ENCODE data around the gene CLCN6.

Gene CLCN6

DNA sequence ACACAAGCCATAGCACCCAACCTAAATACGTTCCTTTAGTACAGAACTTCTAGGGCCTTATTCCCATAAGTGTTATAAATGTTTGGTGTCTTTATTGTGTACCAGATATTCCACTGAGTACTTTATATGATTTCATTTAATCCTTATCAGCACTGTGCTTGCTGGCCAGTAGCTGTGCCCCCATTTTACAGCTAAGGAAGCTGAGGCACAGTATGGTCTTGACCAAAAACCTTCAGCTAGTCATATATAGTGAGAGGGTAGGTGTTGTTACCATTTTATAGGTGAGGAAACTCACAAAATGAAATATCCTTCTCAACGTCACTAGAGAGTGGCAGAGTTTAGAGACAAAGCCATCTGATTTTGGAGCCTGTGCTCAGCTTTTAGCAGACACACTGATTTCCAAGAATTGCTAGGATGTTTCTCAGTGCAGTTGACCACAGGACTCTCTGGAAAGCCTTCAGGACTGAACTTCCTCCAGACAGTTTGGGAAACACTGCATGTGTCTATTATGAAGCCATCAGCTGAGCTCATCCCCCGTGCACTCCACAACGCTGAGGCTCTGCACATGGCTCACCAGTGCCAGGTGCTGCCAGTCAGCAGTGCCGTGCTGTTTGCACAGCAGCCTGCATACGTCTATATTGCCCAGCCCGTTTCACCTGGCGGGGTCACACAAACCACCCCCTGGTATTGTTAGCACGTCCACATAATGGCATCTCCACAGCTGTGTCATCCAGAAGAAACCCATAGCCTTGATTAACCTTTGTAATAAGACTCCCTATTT is 26.1 kb downstream of the CLCN6 start:
- no peak for DNase-seq

GRCh38 chr1:11833497-11833896 is 27.5 kb downstream of the CLCN6 start:
- no peak for DNase-seq

- no peak for DNase-seq
These were observed 27.9 kb downstream of the CLCN6 start for GRCh38 chr1:11833900-11834299.

GRCh38 chr1:11835441-11836225 is 29.6 kb downstream of the CLCN6 start:
- no peak for DNase-seq

DNA sequence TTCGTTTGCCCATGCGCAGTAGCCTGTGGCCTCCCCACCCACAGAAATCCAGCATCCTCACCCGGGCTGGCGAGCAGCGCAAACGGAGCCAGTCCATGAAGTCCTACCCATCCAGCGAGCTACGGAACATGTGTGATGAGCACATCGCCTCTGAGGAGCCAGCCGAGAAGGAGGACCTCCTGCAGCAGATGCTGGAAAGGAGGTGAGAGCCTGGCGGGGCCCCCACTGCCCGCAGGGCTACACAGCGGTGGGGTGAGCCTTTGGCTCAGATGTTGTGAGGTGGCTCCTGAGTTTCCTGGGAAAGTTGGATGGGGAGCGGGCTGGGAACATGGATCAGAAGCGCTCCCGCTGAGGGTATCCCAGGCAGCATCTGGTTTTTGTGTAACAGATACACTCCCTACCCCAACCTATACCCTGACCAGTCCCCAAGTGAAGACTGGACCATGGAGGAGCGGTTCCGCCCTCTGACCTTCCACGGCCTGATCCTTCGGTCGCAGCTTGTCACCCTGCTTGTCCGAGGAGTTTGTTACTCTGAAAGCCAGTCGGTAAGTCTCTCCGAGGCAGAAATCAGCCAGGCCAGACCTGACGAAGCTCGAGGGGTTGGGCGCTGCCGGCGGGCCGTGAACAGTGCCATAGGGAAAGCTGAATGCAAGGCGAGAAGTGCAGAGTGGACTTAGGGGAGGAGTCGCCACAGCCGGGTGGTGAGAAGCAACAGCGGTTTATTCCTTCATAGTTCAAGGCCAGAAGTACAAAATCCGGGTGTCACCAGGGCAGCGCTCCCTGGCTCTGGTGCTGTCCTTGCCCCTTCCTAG is 31.2 kb downstream of the CLCN6 start:
- no peak for DNase-seq

GRCh38 chr1:11837767-11838348 is 31.9 kb downstream of the CLCN6 start:
- no peak for DNase-seq

GRCh38 chr1:11838349-11839272 is 32.6 kb downstream of the CLCN6 start:
- DNase-seq, result peak; percentile 76

DNA sequence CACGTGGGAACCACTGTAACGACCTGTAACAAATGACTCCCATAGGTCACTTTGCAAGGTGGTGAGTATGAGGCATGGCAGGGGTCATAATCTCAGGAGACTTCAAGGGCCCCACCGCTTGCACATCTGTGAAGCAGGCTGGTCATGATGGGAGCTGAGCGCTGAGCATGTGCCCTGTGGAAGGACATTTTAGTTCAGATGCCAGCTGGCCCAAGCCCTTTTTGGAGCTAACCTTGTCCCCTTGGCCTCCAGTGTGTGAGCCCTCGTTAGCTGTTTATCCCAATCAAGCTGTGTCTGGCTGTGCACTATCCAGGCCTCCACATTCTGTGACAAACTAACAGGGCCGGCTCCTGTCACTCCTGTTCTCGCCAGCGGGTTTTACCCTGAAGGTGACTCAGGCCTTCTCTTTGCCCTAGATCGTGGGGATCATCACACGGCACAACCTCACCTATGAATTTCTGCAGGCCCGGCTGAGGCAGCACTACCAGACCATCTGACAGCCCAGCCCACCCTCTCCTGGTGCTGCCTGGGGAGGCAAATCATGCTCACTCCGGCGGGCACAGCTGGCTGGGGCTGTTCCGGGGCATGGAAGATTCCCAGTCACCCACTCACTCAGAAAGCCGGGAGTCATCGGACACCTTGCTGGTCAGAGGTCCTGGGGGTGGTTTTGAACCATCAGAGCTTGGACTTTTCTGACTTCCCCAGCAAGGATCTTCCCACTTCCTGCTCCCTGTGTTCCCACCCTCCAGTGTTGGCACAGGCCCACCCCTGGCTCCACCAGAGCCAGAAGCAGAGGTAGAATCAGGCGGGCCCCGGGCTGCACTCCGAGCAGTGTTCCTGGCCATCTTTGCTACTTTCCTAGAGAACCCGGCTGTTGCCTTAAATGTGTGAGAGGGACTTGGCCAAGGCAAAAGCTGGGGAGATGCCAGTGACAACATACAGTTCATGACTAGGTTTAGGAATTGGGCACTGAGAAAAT is 34.0 kb downstream of the CLCN6 start:
- DNase-seq, result no peak

DNA sequence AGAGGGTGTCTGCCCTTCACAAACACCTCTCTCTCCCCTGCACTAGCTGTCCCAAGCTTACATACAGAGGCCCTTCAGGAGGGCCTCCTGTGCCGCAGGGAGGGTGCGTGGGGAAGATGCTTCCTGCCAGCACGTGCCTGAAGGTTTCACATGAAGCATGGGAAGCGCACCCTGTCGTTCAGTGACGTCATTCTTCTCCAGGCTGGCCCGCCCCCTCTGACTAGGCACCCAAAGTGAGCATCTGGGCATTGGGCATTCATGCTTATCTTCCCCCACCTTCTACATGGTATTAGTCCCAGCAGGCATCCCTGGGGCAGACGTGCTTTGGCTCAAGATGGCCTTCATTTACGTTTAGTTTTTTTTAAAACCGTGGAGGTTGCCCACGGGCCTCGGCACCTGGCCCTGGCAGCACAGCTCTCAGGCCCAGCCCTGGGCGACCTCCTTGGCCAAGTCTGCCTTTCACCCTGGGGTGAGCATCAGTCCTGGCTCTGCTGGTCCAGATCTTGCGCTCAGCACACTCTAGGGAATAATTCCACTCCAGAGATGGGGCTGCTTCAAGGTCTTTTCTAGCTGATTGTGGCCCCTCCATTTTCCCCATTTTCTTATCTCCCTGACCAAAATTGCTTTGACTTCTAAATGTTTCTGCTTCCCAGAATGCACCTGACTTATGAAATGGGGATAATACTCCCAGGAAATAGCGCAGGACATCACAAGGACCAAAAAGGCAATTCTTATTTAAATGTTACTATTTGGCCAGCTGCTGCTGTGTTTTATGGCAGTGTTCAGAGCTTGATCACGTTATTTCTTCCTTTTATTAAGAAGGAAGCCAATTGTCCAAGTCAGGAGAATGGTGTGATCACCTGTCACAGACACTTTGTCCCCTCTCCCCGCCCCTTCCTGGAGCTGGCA is 35.5 kb downstream of the CLCN6 start:
- DNase-seq, result no peak

DNA sequence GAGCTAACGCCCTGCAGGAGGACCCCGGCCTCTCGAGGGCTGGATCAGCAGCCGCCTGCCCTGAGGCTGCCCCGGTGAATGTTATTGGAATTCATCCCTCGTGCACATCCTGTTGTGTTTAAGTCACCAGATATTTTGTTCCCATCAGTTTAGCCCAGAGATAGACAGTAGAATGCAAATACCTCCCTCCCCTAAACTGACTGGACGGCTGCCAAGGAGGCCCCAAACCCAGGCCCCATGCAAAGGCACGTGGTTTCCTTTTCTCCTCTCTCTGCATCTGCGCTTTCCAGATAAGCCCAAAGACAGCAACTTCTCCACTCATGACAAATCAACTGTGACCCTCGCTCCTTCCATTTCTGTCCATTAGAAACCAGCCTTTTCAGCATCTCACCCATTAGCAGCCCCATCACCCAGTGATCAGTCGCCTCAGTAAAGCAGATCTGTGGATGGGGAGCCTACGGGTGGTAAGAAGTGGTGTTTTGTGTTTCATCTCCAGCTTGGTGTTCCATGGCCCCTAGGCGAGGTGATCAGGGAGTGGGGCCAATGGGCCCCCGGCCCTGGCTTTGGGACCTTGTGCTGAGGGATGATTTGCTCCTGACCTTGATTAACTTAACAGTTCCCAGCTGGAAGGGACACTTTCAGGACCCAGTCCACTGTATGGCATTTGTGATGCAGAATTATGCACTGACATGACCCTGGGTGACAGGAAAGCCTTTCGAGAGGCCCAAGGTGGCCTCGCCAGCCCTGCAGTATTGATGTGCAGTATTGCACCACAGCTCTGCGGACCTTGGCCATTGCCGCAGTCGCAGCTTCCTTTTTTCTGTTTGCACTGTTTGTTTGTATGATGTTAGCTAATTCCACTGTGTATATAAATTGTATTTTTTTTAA is 36.4 kb downstream of the CLCN6 start:
- DNase-seq, result no peak

- DNase-seq, result no peak
These were observed 39.8 kb downstream of the CLCN6 start for GRCh38 chr1:11845641-11846335.

DNA sequence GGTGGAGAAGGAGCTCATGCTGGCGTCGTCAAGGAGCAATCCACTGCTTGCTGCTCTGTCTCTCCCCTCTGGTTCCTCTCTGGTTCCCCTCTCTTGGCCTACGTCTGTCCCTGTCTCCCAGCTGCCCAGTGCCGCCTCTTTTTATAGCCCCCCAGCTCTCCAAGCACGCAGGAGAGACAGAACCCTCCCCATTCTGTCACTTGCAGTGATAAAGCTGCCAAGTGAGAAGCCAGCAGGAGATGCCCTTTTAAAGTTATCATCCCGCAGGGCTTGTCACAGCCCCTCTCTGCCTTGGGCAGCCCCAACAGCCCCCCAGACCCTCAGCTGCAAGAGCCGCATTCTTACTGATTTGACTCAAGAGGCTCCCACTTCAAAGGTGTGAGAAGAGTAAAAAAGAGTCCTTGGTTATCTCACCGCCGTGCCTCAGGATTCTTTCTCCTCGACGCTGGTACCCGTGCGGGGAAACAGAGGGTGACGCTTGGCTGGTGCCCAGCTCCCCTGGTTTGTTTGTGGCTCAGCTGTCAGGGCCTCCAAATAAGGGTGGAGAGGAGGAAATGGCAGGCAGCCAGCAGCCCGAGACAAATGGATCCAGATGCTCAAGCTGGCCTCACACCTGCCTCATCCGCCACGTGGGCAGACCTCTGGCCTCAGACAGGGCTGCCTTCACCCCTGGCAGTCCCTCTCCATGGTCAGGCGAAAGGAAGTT is 41.8 kb downstream of the CLCN6 start, which contains the start of gene NPPA:
NPPA (minus strand) TSS at position 117 of the 706 bp plus-strand sequence; CDS start at position 18, 99 bp downstream.
- DNase-seq, result peak; percentile 95

DNA sequence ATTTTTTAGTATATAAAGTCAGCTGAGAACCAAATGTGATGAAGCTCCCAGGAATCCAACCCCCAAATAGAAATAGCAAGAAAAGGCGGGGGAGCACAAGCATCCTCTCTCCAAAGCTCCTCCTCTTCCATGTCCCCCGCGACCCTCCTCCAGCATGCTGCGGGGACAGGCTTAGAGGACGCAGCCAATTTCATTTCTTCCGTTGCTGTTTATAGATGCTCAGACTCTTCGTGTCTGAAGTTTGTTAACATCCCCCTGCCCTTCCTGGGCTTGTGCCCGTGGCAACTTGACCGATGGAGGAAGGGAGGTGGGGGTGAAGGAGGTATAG is 42.3 kb downstream of the CLCN6 start:
- no peak for DNase-seq

DNA sequence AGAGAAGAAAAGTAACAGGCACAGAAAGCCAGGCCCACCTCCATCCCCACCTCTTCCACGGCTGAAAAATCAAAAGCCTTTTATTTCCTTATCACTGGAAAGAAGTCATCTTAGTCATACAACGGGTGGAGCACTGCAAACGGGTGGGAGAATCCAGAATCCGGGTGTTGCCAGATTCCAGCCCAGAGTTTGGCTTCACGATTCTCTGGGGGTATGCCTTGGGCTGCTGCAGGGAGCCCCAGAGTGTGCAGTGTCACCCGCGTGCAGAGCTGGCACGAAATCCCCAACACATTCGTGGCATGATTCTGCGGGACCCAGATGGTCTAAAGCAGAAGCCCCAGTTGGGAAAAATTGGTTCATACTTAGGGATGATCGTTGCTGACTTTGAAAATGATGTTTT is 44.2 kb downstream of the CLCN6 start:
- no peak for DNase-seq

- no peak for DNase-seq
These were observed 45.2 kb downstream of the CLCN6 start for GRCh38 chr1:11851180-11851579.

DNA sequence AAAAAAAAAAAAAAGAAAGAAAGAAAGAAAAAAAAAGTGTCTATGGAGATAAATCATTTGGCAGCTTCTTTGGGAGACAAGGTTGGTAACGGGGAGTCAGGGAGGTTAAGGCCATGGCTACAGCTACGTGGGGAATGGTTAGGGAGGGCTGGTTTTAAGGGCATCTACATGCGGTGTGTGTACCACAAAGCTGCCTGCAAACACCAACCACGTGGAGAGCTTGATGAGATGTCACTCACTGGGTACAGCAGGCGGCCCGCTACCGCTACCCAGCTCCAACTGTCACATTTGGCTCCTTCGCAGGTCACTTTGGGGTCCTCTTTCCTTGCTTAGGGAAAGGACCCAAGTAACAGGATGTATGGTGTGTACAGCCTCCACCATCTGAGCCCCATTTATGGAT is 48.5 kb downstream of the CLCN6 start:
- no peak for DNase-seq

- DNase-seq, result no peak
These were observed 49.4 kb downstream of the CLCN6 start for GRCh38 chr1:11855430-11855829.
